ENCODE data around the gene NTF4.
"Not testable (repeated sequence)": the region's sequence is repeated elsewhere in the genome, so short reads cannot be mapped to it uniquely, and the experiment has no call there.

NTF4 gene

DNA sequence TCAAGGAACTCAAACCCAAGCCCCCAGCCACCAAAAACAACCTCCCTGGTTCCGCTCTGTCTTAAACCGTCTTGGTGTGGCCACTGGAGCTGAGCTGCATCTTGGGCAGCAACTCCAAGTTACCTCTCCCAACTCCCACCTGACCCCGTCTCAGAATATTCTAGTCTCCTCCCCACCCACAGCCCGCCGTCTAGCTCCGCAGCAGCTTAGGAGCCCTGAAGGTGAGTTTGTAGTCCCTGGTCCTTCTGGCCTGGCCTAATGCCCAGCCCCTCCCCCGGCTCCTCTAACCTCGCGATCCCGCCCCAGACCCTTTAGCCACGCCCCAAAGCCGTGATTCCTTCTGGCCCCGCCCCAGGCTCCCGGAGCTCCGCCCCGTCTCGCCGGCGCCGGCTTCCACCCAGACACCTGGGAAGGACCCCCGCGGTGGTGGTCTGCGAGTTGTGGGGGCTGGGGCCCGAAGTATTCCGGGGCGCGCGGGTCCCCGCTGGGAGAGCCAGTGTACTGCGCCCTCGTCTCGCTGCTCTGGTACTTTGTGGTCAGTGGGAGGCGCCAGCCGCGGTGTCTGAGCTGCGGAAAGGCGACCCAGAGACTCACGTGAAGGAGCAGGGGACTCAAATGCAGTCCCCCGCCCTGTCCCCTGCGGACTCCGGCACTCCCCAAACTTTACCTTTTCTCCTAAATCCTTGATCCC, 45.2 kb downstream of the NTF4 start:
- peak; percentile 12 for DNase-seq

DNA sequence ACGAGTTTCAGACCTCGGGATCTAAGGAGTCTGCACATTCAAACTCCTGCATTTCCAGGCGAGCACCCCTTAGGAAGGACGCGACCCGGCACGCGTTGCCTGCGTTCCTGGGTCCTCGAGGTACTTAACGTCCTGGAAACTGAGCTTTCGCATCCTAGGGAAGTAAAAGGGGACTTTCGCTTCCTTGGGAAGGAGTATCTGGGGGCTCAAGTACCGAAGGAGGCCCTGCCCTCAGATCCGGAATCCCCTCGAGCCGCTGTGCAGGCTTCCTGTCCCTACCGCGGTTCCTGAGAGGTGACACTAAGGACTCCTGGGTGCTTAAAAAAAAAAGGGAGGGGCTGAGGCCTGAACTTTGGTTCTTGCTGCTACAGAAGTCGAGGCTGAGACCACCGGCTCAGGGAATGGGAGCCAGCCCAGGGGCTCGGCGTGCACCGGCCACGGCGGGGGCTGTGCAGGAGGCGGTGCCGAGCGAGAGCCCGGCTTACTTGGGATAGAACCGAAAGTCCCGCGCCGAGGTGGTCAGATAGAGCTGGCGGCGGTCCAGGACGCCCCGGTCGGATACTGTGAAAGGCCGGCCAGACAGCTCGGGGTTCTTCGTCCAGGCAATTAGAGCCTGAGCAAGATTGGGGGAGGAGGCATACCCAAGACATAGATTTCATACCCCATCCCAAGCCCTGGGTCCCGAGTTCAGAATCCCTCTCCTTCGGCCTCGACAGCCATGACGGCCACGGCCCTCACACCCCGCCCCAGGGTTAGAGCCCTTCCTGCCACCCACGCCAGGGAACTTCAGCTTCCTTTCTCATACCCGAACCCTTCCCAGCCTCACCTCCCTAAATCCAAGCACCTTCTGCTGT, 46.0 kb downstream of the NTF4 start:
- DNase-seq, result not testable (repeated sequence)

DNA sequence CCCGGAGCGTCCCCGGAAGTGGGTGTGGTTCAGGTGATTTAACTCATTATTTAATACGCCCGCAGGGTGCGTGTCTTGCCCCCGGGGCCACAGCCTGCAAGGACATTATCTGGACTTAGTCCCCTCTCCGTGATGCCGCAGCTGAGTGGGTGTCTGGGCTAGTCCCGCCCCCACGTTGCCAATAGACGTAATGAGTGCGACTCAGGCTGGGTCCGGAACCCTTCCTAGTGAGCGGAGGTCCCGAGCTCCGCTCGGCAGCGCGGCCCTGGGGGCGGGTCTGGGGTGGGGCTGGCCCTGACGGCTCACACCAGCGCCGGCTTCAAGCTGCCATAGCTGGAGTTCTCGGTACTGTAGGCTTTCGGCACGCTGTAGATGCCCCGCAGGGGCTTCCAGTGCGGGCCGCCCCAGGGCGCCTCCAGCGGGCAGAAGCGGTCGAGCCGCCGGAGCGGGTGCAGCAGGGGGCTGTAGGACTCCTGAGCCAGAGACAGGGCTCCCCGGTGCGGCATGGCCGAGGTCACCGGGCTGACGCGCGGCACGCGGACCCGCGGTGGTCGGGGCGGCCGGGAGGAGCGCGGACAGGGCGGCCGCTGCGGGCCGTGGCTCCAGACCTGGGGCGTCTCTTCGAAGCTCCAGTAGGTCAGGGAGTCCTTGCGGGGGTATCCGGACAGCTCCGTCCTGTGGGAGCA, 46.8 kb downstream of the NTF4 start:
- DNase-seq, result no peak

DNA sequence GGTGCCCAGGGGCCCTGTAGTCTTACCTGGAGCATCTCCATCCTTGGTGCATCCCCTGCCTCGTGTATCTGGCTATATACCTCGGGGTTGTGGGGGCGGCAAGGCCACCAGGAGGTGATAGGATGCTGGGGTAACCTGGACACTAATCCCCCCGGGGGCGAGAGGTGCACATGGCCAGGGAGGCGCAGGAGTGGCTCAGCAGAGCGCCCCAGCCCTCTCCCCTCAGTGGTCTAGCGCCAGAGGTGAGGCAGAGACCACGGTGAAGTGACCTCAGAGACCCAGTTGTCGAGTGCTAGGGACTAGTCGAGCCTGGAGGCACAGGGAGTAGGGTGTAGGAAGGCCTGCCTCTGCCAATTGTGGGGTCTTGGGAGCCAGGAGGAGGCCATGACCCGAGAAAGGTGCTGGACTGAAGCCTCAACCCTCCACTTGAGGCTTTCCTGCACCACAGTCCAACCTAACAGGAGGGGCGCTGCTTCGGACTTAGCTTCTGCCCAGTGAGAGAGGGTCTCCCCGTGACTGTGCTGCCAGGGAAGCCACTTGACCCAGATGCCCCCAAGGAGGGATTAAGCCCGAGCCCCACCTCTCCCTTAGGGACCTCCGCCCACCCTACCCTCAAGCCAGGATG, 47.5 kb downstream of the NTF4 start, which contains the start of gene LHB:
Gene LHB, minus strand, starts transcription at position 51 of the 625 bp plus-strand sequence. Its CDS starts 10 bp downstream, at position 41.
- DNase-seq, result no peak

DNA sequence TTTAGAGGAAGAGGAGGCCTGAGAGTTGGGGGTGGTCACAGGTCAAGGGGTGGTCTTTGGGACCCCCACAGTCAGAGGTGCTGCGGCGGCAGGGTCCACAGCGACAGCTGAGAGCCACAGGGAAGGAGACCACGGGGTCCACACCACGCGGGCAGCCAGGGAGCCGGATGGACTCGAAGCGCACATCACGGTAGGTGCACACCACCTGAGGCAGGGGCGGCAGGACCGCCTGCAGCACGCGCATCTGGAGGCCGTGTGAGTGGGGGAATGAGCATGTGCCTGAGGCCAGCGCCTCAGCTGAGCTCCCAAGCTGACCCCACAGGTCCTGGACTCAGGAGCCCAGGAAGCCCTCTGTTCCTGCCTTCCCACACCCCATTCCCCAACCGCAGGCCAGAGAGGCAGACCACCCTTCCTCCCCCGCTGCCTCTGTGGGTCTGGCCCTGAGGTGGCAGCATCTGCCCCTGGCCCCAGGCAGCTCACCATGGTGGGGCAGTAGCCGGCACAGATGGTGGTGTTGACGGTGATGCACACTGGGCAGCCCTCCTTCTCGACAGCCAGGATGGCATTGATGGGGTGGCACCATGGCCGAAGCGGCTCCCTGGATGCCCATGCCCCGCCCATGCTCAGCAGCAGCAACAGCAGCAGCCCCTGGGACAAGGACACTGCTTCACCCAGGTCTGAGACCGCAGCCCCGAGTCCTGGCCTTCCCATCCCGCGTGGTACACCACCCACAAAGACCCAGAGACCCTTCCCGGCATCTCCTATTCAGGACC, 48.4 kb downstream of the NTF4 start:
- no peak for DNase-seq

DNA sequence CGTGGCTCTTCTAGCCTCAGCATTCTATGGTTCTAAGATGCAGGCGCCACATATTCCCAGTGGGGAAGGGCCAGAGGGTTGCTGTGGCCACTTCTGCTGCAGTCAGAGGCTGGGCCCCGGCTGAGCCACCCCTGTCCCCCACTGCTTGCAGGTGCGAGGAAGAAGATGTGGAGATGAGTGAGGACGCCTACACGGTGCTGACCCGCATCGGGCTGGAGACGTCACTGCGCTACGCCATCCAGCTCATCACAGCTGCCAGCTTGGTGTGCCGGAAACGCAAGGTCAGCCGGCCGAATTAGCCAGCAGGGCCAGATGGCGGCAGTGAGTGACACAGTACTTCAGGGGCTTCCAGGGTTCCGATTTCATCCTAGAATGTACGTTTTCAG, 49.8 kb downstream of the NTF4 start:
- DNase-seq, result no peak

DNA sequence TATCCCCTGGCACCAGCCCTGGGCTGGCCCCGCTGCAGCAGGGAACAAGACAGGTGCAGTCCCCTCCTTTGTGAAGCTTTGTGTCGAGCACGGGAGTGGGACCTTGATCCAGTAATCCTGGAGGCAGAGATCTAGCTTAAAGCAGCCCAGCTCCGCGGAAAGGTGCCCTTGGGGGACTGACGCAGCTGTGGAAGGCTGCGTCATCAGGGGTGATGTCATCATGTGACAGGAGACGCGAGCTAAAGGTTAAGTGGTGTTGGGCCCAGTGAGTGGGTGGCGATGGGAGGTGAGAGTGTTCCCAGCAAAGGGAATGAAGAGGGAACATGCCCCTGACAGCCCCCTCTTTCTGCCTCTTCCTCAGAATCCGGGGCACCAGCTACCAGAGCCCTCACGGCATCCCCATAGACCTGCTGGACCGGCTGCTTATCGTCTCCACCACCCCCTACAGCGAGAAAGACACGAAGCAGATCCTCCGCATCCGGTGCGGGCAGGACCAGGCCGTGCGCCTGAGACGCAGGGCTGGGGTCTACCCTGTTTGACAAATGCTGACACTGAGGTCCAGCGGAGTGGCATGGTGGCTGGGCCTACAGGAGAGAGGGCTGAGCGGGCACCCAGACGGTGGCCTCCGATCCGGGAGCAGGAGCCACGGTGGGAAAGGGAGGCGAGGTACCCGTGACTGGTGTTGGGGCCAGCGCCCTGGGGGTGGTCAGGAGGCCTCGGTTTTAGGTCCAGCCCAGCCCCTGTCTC, 50.3 kb downstream of the NTF4 start:
- no peak for DNase-seq

DNA sequence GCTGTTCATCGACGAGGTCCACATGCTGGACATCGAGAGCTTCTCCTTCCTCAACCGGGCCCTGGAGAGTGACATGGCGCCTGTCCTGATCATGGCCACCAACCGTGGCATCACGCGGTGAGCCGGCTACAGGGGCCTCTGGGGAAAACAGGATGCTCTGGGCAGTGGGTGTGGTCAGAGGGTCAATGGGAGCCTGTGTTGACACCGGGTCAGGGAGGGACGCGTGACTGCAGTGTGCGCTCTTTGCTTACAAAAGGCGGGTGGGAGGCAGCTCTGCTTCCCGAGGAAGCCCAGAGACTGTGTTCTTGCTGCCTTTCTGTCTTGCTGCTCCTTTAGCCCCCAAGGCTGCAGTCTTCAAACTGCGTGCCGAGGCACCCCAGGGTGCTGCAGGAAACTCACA, 53.4 kb downstream of the NTF4 start:
- DNase-seq, result no peak

Data from midbrain (tissue), 1 donor.